Suppressor macrophage treated with lipopolysaccharide for 4 hours (primary cell): ENCODE results near the gene TIMD4.
A peak's percentile ranks its signal among the peaks of the same experiment; 100 is the strongest.

ENCODE experiments used
- DNase-seq: peaks from one replicate; pipeline ENCODE4 v3.0.0-alpha.2; 2020

TIMD4 gene

GRCh38 chr5:156920861-156921431 is 42.1 kb downstream of the TIMD4 start:
- DNase-seq: no peak

- DNase-seq: no peak
Measured at GRCh38 chr5:156920042-156920860, 42.8 kb downstream of the TIMD4 start.

GRCh38 chr5:156918311-156918845 is 44.6 kb downstream of the TIMD4 start:
- DNase-seq: no peak

GRCh38 chr5:156914371-156914737 is 48.7 kb downstream of the TIMD4 start:
- DNase-seq: no peak

- no peak for DNase-seq
Measured at GRCh38 chr5:156913719-156914370, 49.2 kb downstream of the TIMD4 start.

- no peak for DNase-seq
Measured at GRCh38 chr5:156913355-156913718, 49.7 kb downstream of the TIMD4 start.

- no peak for DNase-seq
Measured at GRCh38 chr5:156912869-156913268, 50.2 kb downstream of the TIMD4 start.

GRCh38 chr5:156909180-156909579 is 53.8 kb downstream of the TIMD4 start:
- no peak for DNase-seq

GRCh38 chr5:156907667-156908066 is 55.4 kb downstream of the TIMD4 start:
- no peak for DNase-seq

GRCh38 chr5:156906807-156907206 is 56.2 kb downstream of the TIMD4 start:
- DNase-seq: no peak

- DNase-seq: peak; percentile 2
Measured at GRCh38 chr5:156896546-156896945, 66.5 kb downstream of the TIMD4 start.

GRCh38 chr5:156893517-156893916 is 69.5 kb downstream of the TIMD4 start:
- no peak for DNase-seq

- no peak for DNase-seq
Measured at GRCh38 chr5:156892864-156893263, 70.2 kb downstream of the TIMD4 start.

GRCh38 chr5:156892223-156892622 is 70.8 kb downstream of the TIMD4 start:
- DNase-seq: no peak

- DNase-seq: no peak
Measured at GRCh38 chr5:156888520-156888919, 74.5 kb downstream of the TIMD4 start.

GRCh38 chr5:156883316-156883875 is 79.6 kb downstream of the TIMD4 start:
- DNase-seq: no peak

- DNase-seq: no peak
Measured at GRCh38 chr5:156879665-156880285, 83.3 kb downstream of the TIMD4 start.

- DNase-seq: no peak
Measured at GRCh38 chr5:156871212-156871611, 91.8 kb downstream of the TIMD4 start.

GRCh38 chr5:156870498-156870839 is 92.6 kb downstream of the TIMD4 start:
- DNase-seq: no peak
